ENCODE measurements around the gene COL5A2.

COL5A2 gene

DNA sequence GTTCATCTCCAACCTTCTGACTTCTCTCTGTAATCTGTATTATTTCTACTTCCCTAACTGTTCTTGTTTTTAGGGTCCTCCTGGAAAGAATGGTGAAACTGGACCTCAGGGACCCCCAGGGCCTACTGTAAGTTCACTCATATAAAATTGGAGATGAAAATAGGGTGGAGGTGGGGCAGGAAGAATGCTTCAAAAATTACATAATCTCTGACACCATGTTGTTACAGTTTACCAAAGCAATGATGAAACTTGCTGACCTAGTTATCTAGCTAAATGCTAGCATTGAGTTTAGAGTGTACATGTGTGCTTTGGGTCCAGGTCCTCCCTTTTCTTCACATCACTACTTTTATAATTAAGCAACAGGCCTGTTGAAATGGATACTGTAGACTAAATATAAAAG lies 182.3 kb downstream of the COL5A2 start:
- DNase-seq (ENCODE audit: low read depth, low spot score) = no peak

GRCh38 chr2:188993247-188993646 lies 186.3 kb downstream of the COL5A2 start:
- DNase-seq (ENCODE audit: low read depth, low spot score) = no peak

DNA sequence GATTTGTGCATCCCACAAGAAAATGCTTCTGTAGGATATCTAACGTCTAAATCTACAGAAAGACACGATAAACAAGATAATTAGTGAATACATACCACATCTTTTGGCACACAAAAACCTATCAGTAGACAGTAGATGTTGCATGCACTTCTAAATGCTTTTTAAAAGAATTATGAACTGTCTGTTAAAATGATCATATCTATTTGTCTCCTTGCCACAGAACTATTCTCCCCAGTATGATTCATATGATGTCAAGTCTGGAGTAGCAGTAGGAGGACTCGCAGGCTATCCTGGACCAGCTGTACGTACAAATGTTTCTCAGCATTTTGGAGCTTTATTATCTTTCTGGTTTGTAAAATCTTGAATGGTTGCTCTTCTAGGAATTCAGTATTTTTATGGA lies 192.7 kb downstream of the COL5A2 start:
- no peak for DNase-seq (ENCODE audit: low read depth, low spot score)

DNA sequence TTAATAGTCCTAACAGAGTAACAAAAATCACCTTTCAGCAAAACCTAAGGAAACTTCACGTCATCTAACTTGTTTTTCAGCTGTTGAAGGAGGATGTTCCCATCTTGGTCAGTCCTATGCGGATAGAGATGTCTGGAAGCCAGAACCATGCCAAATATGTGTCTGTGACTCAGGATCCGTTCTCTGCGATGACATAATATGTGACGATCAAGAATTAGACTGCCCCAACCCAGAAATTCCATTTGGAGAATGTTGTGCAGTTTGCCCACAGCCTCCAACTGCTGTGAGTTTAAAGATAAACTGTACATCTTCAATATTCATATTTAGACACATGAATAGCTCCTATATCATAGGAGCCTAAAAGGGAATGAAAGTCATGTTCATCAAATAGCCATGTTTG lies 194.9 kb downstream of the COL5A2 start:
- no peak for DNase-seq (ENCODE audit: low read depth, low spot score)

DNA sequence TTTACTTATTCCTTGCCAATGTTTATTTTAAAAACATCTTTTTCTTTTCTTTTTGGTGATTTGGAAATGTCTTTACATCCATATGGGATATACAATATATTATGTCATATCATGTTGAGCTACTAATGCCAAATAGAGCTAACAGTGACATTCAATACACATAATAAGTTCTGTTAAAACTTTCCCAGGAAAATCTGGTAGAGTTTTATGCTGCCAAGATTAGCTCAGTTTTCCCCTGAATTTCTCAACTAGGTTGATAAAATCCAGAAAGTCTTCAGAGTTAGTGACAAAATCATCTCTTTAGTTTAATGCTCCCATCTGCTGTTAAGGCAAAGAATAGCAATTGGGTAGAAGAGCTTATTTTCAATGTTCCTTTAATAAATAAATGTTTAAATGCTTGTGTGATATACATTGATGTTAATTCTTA lies 195.5 kb downstream of the COL5A2 start:
- no peak for DNase-seq (ENCODE audit: low read depth, low spot score)

GRCh38 chr2:188983427-188984064 lies 196.0 kb downstream of the COL5A2 start:
- DNase-seq (ENCODE audit: low read depth, low spot score) = no peak
